RWPE1 (cell line): ENCODE measurements around the gene RBM4.
"Not testable (repeated sequence)": the region's sequence is repeated elsewhere in the genome, so short reads cannot be mapped to it uniquely, and the experiment has no call there.

Experiments used
- CTCF ChIA-PET: fragments of 350-600 bp; sonication (Branson Sonifier 250); formaldehyde crosslinking; extraction: SDS; loops from one replicate; lab custom pipeline; 2021; lab: Yijun Ruan, JAX
- POLR2A ChIA-PET: fragments of 400-600 bp; formaldehyde crosslinking; extraction: SDS; loops from one replicate; lab custom pipeline; 2020; ENCODE audit warnings: antibody characterized with exemption; ENCODE audit not compliant: low non-redundant PET; lab: Yijun Ruan, JAX
- DNase-seq: peaks from one replicate; pipeline ENCODE4 v3.0.0; 2012; ENCODE audit warnings: low spot score
- H3K27ac ChIP-seq: fragments of 450-650 bp; 2 replicates; pipeline ENCODE4 v1.5.1; 2017
- TF ChIP-seq, protein P1 (sequence below): fragments of 450-650 bp; conservative IDR thresholded peaks from 2 replicates; pipeline ENCODE4 v1.5.1; 2017; ENCODE audit warnings: low read depth, mild to moderate bottlenecking

RBM4 gene, protein sequence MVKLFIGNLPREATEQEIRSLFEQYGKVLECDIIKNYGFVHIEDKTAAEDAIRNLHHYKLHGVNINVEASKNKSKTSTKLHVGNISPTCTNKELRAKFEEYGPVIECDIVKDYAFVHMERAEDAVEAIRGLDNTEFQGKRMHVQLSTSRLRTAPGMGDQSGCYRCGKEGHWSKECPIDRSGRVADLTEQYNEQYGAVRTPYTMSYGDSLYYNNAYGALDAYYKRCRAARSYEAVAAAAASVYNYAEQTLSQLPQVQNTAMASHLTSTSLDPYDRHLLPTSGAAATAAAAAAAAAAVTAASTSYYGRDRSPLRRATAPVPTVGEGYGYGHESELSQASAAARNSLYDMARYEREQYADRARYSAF

DNA sequence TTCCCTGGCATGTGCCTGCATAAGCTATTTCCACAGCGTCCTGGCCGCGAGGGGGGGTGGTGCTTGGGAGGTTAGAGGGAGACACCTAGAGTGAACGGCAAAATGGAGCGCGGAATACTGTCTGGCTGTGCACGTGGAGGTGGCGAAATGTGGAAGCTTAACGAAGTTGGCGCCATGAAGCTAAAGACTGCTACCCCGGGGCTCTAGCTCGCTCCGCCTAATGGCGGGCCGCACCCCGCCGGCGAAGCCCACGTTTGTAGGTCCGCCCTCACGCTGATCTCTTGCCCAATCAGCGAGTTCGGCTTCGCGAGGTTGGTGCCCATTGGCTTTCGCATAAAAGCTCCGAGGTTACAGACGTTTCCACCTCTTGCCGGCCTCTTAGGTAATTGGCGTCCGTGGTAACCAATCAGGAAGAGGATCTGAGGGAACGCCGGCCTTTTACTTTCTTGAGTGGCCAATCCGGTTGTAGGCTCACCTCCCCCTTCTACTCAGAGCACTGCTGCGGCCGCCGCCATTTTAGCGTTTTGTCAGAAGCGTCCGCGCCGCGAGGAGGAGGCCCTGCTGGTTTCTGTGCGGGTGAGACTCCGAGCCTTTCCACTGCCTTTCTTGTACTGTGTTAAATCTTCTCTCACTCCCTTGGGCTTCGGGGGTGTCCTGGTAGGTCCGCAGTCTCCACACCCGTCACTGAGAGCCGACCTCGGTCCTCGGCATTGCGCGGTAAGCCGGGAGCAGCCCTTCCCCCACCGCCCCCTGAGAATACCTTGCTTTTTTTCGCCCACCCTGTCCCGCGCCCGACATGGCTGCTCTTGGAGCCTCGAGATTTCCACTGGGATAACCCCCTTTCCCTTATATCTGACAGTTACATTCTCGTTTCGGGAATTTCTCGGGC lies at the start of gene RBM4:
Gene RBM4, plus strand, starts transcription at position 527 of the 889 bp plus-strand sequence. CDS start 1,009 bp downstream, outside the sequence.
- ChIA-PET POLR2A (interaction anchor here (0.6 to 2.4 kb wide), 6 partner anchors 9 to 85 kb away, joined by 3 to 16 read pairs (median 4); partner anchors contain the start of gene RBM14), CTCF (interaction anchor here (0.6 to 0.9 kb wide), 3 partner anchors 8 to 275 kb away, joined by 3 to 6 read pairs (median 3); no protein-coding TSS in a partner anchor)
- TF ChIP-seq, protein P1, sequence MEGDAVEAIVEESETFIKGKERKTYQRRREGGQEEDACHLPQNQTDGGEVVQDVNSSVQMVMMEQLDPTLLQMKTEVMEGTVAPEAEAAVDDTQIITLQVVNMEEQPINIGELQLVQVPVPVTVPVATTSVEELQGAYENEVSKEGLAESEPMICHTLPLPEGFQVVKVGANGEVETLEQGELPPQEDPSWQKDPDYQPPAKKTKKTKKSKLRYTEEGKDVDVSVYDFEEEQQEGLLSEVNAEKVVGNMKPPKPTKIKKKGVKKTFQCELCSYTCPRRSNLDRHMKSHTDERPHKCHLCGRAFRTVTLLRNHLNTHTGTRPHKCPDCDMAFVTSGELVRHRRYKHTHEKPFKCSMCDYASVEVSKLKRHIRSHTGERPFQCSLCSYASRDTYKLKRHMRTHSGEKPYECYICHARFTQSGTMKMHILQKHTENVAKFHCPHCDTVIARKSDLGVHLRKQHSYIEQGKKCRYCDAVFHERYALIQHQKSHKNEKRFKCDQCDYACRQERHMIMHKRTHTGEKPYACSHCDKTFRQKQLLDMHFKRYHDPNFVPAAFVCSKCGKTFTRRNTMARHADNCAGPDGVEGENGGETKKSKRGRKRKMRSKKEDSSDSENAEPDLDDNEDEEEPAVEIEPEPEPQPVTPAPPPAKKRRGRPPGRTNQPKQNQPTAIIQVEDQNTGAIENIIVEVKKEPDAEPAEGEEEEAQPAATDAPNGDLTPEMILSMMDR: no peak
- H3K27ac ChIP-seq: peak within 1 kb of the TSS; percentile 88
- peak; percentile 100 for DNase-seq

DNA sequence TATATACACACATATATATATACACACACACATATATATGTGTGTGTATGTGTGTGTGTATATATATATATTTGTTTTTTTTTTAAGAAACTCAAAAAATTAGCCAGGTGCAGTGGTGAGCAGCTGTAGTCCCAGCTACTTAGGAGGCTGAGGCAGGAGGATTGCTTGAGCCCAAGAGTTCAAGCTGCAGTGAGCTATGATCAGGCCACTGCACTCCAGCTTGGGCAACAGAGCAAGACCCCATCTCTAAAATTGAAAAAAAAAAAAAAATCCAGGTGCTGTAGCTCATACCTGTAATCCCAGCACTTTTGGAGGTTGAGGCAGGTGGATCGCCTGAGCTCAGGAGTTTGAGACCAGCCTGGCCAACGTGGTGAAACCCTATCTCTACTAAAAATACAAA lies 49.2 kb upstream of the RBM4 start:
- DNase-seq, POLR2A ChIA-PET, H3K27ac ChIP-seq: not testable (repeated sequence)
- CTCF ChIA-PET: interaction anchor here (0.7 to 1.2 kb wide), 2 partner anchors 48 to 89 kb away, joined by 3 to 7 read pairs; no protein-coding TSS in a partner anchor

DNA sequence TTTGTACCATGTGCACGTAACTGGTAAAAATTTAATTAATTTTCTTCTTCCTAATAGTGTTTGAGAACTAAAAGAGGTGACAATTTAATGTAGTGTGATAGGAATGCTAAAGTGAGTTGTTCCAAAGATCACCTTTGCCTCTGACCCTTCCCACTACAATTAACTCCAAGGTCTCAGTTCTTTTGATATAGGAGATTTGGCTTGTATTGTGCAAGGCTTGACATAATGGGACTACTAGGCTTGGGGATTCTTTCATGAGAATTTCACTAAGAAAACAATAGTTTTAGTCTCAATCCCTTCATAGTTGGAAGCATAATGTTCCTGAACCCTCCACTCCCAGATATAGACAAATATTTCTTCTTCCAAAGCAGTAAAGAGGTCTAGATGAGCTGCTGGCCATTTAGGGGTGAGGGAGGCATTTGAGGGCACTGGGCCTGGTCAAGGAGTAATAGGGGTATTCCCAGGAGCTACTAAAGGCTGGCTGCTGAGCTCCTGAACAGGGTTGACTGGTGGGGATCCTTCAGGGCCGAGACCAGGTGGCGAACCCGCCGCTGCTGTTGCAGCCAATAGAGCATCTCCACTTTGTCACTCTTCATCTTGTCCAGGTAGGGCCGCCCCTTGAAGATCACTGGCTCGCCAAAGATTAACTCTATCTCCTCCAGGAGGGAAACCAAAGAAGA lies 48.4 kb upstream of the RBM4 start:
- TF ChIP-seq, protein P1: no peak
- DNase-seq: no peak
- CTCF ChIA-PET: interaction anchor here (0.6 to 1.2 kb wide), 5 partner anchors 10 to 188 kb away, joined by 3 to 7 read pairs (median 3); partner anchors contain the start of gene DPP3
- H3K27ac ChIP-seq: no peak overlapping the region
- POLR2A ChIA-PET: interaction anchor here (0.9 kb wide), 1 partner anchor 26 kb away, joined by 4 read pairs; no protein-coding TSS in a partner anchor

DNA sequence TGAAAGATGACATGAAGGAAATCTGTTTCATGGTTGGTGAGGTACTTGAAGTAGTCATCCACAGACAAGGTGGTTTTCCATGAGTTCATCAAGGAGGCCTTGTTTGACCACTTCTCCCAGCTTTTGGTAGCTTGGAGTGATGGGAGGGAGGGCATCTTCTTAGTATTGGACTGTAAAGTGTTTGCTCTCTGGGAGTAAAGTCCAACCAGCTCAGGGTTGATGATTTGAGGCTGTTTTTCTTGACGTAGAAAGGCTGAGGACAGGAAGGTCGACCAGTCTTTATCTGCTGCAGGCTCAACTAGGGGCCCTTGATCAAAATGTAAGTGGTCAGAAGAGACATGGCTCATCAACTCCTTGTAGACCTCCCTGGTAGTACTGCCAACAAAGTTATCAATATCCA lies 47.3 kb upstream of the RBM4 start:
- DNase-seq: no peak
- TF ChIP-seq, protein P1: no peak
- ChIA-PET CTCF (interaction anchor here (0.7 kb wide), 1 partner anchor 243 kb away, joined by 3 read pairs; no protein-coding TSS in a partner anchor), POLR2A (no interaction called here)
- no peak overlapping the region for H3K27ac ChIP-seq

DNA sequence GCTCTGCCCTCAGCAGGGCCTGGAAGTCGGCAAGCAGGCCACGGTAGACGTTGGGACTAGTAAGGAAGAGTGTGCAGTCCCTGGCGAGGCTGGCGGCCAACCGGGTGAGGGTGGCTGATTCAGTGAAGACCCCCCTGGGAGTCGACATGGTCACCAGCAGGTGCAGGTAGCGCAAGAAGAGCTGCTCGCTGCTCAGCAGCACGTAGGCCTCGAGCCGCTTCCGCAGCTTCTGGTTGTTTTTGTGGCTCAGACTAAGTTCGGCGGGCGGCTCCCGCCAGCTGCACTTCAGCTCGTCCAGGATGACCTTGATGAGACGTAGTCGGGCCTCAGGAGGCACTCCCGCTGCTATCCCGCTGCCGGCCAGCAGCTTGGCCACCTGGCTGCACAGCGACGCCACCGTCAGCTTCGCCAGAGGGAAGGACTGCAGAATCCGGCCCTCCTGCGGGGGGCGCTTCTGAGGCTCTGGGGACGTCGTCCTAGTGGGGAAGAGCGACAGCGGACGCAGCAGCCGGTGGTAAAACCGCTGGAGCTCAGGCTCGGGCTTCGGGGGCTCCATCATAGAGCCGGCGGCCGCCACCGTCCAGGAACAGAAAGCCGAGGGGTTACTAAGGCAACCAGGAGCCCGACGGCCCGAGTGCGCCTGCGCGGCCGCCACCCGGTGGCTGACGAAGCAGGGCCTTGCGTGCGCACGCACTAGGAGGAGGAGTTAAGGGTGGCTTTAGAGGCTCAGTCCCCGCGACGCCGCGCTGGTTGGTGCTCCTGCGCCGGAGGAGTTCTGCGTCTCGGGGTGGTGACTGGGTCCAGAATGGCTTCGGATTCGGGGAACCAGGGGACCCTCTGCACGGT lies 45.8 kb upstream of the RBM4 start, which contains the start of the genes CCDC87 and CCS:
Gene CCDC87, minus strand, starts transcription at position 607 of the 846 bp plus-strand sequence. Its CDS starts 48 bp downstream, at position 559.
Gene CCS, plus strand, starts transcription at position 729 of the 846 bp plus-strand sequence. Its CDS starts 77 bp downstream, at position 806.
- TF ChIP-seq, protein P1: peak; percentile 76
- POLR2A ChIA-PET: interaction anchor here (0.6 to 1.2 kb wide), 4 partner anchors 9 to 86 kb away, joined by 3 to 4 read pairs (median 3); partner anchors contain the start of gene RBM14
- peak within 1 kb of the TSS; percentile 73 for H3K27ac ChIP-seq
- CTCF ChIA-PET: interaction anchor here (0.5 to 1.5 kb wide), 11 partner anchors 20 to 708 kb away, joined by 3 to 10 read pairs (median 4); partner anchors contain the start of genes ACTN3, CTSF, RBM14 and ZDHHC24
- DNase-seq: peak; percentile 100
